HG02981 (cell line): ENCODE results near the gene ANKIB1.

ENCODE experiments used
- ATAC-seq: cut with Tn5 transposase; IDR thresholded peaks from one replicate; pipeline ENCODE4 v1.9.1; 2021; ENCODE audit warnings: mild to moderate bottlenecking, moderate library complexity; ENCODE audit not compliant: unreplicated experiment

ANKIB1 gene

DNA sequence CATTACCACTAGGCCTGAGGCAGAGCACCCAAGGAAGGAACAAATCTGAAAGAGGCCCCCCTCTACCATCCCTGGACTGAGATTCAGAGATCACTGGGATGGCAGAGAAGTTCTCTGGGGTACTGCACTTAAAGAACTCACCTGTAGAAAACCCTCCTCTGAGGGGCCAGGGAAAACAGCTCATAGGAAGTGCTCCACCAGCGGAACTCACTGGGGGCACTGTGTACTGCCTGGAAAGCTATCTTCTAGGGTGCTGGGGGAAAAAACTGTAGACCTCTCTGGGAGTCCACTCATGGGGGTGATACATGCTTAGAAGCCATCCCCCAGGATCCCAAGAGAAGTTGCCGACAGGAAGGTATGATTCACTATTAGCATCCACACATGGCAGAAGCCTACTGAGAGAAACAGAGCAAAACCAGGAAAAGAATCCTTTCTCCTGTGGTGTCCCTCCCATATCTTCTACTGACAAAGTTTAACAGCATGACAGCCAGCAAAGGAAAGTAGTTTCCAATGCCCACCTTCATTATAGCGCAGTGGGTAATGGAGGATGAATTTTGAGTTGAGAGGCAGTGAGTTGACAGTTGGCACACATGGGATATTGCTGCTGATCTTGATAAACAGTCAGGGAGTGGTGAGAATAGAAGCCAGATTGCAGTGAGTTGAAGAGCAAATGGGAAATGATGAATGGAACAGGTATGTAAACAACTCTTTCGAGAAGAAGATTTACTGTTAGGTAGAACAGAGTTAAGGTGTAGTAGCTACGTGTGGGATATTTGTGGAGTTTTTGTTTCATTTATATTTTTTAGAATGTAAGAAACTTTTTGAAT, 20.9 kb downstream of the ANKIB1 start:
- ATAC-seq: no peak

DNA sequence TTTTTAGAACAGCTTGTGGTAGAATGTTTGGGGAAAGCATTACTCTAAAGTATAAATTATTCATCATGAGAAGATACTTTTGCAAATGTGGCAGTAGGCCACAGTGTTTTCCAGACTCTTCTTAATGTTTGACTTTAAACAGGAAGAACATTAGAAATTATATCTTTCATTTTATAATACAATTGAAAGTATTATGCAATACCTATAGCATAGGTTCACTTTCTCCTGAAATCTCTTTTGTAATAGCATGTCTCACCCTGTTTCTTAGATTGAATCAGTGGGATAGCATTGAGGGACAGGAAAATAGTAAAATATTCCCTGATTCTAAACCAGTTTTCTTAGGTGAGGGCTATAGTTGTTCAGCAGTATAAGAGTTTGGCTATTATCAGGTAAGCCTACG, 23.1 kb downstream of the ANKIB1 start:
- no peak for ATAC-seq

DNA sequence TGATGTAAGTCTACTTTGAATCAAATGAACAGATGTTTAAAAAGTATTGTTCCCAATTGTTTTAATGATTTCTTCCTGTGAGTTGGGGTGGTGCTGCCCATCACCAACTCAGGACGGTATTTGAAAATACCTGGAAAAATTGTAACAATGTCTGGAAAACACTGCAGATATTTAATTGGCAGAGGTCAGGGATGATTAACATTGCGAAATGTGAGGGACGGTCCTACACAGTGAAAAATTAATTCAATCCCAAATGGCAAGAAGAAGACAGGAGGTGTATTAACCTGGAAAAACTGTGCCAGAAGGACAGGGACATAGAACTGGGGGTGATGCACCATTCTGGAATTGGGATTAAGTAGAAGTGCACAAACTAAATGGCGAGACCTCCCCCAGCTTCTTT, 29.6 kb downstream of the ANKIB1 start:
- no peak for ATAC-seq

- ATAC-seq: no peak
These were observed 30.7 kb downstream of the ANKIB1 start for GRCh38 chr7:92276460-92276864.

- ATAC-seq: no peak
These were observed 33.7 kb downstream of the ANKIB1 start for GRCh38 chr7:92279396-92280031.

DNA sequence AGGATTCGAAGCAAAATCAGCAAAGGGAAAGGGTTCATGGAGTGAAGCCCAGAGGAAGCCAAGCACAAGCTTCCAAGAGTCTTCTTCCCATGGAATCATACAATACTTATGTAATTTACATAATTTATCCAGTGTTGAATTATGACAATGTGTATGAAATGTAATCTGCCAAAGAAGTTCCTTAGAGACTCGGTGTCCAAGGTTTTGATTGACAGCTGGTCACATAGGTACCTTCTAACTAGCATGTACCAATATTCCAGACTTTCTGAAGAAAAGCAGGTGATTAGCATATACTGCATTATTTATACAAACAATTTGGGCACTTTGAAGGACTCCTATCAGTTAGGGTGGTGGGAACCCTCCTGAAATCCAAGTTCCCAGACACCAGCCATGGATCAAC, 35.3 kb downstream of the ANKIB1 start:
- ATAC-seq: no peak

DNA sequence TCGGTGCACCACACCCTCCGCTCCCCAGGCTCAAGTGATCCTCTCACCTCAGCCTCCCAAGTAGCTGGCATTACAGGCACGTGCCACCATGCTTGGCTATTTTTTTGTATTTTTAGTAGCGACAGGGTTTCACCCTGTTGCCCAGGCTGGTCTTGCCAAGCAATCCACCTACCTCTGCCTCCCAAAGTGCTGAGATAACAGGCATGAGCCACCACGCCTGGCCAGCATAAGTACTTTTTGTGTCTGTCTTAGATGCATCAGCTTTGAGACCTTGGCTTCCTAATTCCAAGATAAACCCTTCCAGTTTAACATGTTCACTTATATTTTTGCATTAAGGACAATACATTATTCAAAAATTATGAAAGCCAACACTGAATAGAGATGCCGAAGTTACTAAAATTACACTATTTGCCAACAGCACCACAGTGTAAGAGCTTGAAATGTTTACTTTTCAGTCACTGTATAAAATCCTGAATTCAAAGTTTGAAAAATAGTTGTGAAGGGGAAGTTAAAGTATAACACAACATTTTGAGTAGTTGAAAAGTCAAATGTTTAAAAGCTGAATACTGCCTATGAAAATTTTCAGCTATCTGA, 36.5 kb downstream of the ANKIB1 start:
- ATAC-seq: no peak

GRCh38 chr7:92282930-92283329, 37.2 kb downstream of the ANKIB1 start:
- ATAC-seq: no peak

- no peak for ATAC-seq
These were observed 43.5 kb downstream of the ANKIB1 start for GRCh38 chr7:92289321-92289720.

DNA sequence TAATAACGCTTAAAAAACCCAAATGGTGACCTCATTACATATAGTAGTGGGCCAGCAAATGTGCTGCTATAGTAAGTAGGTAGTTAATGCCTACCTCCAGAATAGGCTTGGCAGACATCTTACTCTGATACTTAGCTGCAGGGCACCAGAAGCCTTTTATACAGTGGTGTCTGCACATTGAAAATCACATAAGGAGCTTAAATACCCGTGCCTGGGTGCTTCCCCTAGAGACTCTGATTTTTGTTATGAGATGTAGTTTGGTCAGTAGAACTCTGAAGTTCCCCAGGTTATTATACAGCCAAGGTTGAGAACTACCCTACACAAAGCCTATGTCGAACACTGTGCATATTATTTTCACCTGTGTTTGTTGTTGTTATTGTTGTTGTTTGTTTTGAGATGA, 47.2 kb downstream of the ANKIB1 start:
- ATAC-seq: no peak

- no peak for ATAC-seq
These were observed 48.3 kb downstream of the ANKIB1 start for GRCh38 chr7:92293896-92294590.

GRCh38 chr7:92295391-92295790, 49.6 kb downstream of the ANKIB1 start:
- no peak for ATAC-seq

DNA sequence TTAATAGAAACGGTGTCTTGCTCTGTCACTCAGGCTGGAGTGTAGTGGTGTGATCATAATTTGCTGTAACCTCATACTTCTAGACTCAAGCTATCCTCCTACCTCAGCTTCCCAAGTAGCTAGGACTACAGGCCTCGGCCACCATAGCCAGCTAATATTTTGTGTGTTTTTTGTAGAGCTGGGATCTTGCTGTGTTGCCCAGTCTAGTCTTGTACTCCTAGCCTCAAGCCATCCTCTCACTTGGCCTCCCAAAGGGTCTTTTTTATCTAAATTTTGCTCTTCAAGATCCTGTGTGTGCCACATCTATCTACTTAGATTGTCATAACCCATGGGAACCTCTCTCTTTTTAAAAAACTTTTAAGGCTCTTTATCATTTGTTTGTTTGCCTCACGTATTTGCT, 50.5 kb downstream of the ANKIB1 start:
- no peak for ATAC-seq

GRCh38 chr7:92296880-92297445, 51.2 kb downstream of the ANKIB1 start:
- no peak for ATAC-seq

DNA sequence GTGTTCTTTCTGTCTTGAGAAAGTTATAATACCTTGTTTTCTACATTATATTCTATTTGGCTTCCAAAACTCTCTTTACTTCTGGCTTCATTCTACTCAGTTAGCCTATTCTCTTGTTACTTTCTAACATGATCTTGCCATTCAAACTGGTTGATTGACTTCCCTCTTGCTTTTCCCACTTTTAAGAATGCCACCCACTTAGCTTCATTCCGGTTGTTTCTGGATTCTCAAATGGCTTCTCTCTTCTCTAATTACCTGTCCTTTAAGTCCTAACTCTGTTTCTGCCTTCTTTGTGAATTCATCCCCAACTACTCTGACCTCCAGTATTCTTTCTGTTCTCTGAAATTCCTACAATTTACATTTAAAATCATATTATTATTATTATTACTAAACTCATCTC, 52.0 kb downstream of the ANKIB1 start:
- no peak for ATAC-seq

- no peak for ATAC-seq
These were observed 58.0 kb downstream of the ANKIB1 start for GRCh38 chr7:92303761-92304160.

GRCh38 chr7:92304406-92304893, 58.7 kb downstream of the ANKIB1 start:
- no peak for ATAC-seq

GRCh38 chr7:92306153-92306552, 60.4 kb downstream of the ANKIB1 start:
- no peak for ATAC-seq

DNA sequence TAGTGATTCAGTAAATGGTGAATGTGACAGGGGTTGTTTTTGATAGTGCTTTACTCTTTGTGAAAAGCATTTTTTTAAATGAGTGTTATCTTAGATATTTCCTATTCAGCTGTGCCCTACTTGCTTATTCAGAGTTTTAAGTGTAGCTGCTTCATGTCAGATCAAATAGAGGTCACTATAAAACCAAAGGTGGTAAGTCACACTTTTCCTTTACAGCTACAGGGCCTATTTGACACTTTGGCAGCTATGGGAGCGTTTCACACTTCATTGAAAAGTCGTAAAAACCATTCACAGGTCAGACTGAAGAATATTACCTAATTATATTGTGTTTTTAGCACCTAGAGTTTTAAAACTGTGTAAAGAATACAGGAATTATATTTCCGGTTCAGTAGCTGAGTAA, 67.3 kb downstream of the ANKIB1 start:
- no peak for ATAC-seq

DNA sequence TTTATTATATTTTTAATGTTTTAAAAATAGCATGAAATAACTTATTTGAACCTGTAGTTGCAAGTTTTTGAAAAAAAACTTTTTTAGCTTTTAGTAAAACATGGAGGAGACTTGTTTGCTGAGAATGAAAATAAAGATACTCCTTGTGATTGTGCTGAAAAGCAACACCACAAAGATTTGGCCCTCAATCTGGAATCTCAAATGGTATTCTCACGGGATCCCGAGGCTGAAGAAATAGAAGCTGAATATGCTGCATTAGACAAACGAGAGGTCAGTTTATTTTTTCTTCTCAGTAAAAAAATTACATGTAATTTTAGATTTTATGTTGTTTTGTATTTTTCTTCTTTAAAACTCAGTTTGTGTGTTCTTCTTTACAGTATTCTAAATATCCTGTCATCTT, 73.5 kb downstream of the ANKIB1 start:
- ATAC-seq: no peak

GRCh38 chr7:92325173-92325572, 79.4 kb downstream of the ANKIB1 start:
- no peak for ATAC-seq
